ENCODE data around the gene CPM. TPM values are rescaled to one million over a fixed set of nuclear protein-coding genes. Genes with fewer than 3 reads are reported as not detected.
A peak's percentile ranks its signal among the peaks of the same experiment; 100 is the strongest.

Gene CPM
- total RNA-seq, 2 donors from 2014 or later = 18.4 to 35.0 TPM

- intact Hi-C loops (cut with DNase I) = no loop called here
- ATAC-seq (no peak), DNase-seq (no peak)
Measured at GRCh38 chr12:68913682-68914081, 19.3 kb downstream of the CPM start.

GRCh38 chr12:68912916-68913315 lies 20.1 kb downstream of the CPM start:
- intact Hi-C loops (cut with DNase I) = no loop called here
- ATAC-seq (no peak), DNase-seq (no peak)

- intact Hi-C loops (cut with DNase I) = no loop called here
- DNase-seq (no peak), ATAC-seq (no peak)
Measured at GRCh38 chr12:68911197-68911718, 21.7 kb downstream of the CPM start.

- no peak for ATAC-seq
- intact Hi-C loops (cut with DNase I) = no loop called here
Measured at GRCh38 chr12:68910128-68910527, 22.8 kb downstream of the CPM start.

GRCh38 chr12:68908076-68908475 lies 24.9 kb downstream of the CPM start:
- no peak for DNase-seq
- no peak for ATAC-seq
- intact Hi-C loops (cut with DNase I) = no loop called here

More at GRCh38 chr12:68910128-68910527, 22.8 kb downstream of the CPM start:
- no peak for DNase-seq

GRCh38 chr12:68905733-68906132 lies 27.2 kb downstream of the CPM start:
- no peak for DNase-seq
- intact Hi-C loops (cut with DNase I) = no loop called here
- ATAC-seq = no peak

- DNase-seq (no peak), ATAC-seq (no peak)
- intact Hi-C loops (cut with DNase I) = no loop called here
Measured at GRCh38 chr12:68904351-68904962, 28.5 kb downstream of the CPM start.

- ATAC-seq (no peak), DNase-seq (no peak)
- intact Hi-C loops (cut with DNase I) = no loop called here
Measured at GRCh38 chr12:68903511-68903910, 29.5 kb downstream of the CPM start.

- intact Hi-C loops (cut with DNase I) = no loop called here
- DNase-seq = no peak
- ATAC-seq = no peak
Measured at GRCh38 chr12:68901551-68901950, 31.4 kb downstream of the CPM start.

- DNase-seq = no peak
- intact Hi-C loops (cut with DNase I) = no loop called here
- no peak for ATAC-seq
Measured at GRCh38 chr12:68901145-68901544, 31.8 kb downstream of the CPM start.

- intact Hi-C loops (cut with DNase I) = no loop called here
- DNase-seq (no peak), ATAC-seq (no peak)
Measured at GRCh38 chr12:68900241-68900640, 32.7 kb downstream of the CPM start.

- ATAC-seq (peak; percentile 55 to 60), DNase-seq (peak; percentile 37)
- intact Hi-C loops (cut with DNase I) = no loop called here
Measured at GRCh38 chr12:68899251-68899771, 33.7 kb downstream of the CPM start.

GRCh38 chr12:68896881-68897540 lies 36.0 kb downstream of the CPM start:
- intact Hi-C loops (cut with DNase I) = no loop called here

GRCh38 chr12:68894276-68894855 lies 38.6 kb downstream of the CPM start:
- intact Hi-C loops (cut with DNase I) = no loop called here
- ATAC-seq (no peak), DNase-seq (no peak)

More at GRCh38 chr12:68896881-68897540, 36.0 kb downstream of the CPM start:
- ATAC-seq (peak in 1 of 2 donors; percentile 32), DNase-seq (no peak)

GRCh38 chr12:68893741-68894140 lies 39.2 kb downstream of the CPM start:
- intact Hi-C loops (cut with DNase I) = no loop called here
- DNase-seq (no peak), ATAC-seq (no peak)

- intact Hi-C loops (cut with DNase I) = no loop called here
- DNase-seq (no peak), ATAC-seq (no peak)
Measured at GRCh38 chr12:68893201-68893600, 39.8 kb downstream of the CPM start.

- intact Hi-C loops (cut with DNase I) = no loop called here
- DNase-seq (no peak), ATAC-seq (no peak)
Measured at GRCh38 chr12:68891141-68891540, 41.8 kb downstream of the CPM start.

- intact Hi-C loops (cut with DNase I) = no loop called here
Measured at GRCh38 chr12:68890701-68891113, 42.3 kb downstream of the CPM start.

GRCh38 chr12:68888243-68888642 lies 44.7 kb downstream of the CPM start:
- intact Hi-C loops (cut with DNase I) = no loop called here
- ATAC-seq (no peak), DNase-seq (no peak)

More at GRCh38 chr12:68890701-68891113, 42.3 kb downstream of the CPM start:
- peak in 1 of 2 donors; percentile 61 for ATAC-seq
- no peak for DNase-seq

GRCh38 chr12:68887641-68888040 lies 45.3 kb downstream of the CPM start:
- DNase-seq (no peak), ATAC-seq (no peak)
- intact Hi-C loops (cut with DNase I) = no loop called here
